Lower leg skin (tissue), 3 donors: ENCODE results near the gene TLCD3A.

Experiments used
- POLR2A ChIP-seq, 2 donors: fragments of 450-650 bp; IDR thresholded peaks; one replicate each; pipeline ENCODE4 v1.6.1; 2016 to 2017; ENCODE audit warnings: antibody characterized with exemption in 2 of 2, mild to moderate bottlenecking in 1 of 2, moderate library complexity in 1 of 2
- TF ChIP-seq, protein P1 (sequence below), 3 donors: fragments of 450-650 bp; IDR thresholded peaks; one replicate each; pipeline ENCODE4 v1.5.1; 2016; ENCODE audit warnings: antibody characterized with exemption in 3 of 3, mild to moderate bottlenecking in 3 of 3, moderate library complexity in 2 of 3

DNA sequence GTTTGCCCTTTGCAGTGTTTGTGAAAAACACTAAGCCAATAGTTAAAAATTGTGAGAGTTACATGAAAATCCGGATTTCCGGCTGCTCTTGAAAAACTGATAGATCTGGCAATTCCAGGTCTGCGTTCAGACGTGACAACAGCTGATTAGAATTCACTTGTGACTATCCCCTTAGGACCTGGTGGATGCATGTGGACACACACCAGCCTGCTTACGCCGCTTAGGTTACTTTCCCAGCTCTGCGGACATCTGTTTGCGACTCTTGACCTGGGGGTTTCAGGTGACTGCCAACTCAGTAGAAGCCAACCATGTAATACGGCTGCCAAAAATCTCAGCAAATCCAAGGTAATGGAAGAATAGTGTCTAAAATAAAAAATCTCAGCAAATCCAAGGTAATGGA lies 42.0 kb upstream of the TLCD3A start:
- TF ChIP-seq, protein P1, sequence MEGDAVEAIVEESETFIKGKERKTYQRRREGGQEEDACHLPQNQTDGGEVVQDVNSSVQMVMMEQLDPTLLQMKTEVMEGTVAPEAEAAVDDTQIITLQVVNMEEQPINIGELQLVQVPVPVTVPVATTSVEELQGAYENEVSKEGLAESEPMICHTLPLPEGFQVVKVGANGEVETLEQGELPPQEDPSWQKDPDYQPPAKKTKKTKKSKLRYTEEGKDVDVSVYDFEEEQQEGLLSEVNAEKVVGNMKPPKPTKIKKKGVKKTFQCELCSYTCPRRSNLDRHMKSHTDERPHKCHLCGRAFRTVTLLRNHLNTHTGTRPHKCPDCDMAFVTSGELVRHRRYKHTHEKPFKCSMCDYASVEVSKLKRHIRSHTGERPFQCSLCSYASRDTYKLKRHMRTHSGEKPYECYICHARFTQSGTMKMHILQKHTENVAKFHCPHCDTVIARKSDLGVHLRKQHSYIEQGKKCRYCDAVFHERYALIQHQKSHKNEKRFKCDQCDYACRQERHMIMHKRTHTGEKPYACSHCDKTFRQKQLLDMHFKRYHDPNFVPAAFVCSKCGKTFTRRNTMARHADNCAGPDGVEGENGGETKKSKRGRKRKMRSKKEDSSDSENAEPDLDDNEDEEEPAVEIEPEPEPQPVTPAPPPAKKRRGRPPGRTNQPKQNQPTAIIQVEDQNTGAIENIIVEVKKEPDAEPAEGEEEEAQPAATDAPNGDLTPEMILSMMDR (IDR thresholded peaks at IDR 0.05): no peak
- TF ChIP-seq POLR2A (IDR thresholded peaks at IDR 0.05): no peak
